K562 (cell line): Measurements from ENCODE around the gene URM1. TPM values are rescaled to one million over a fixed set of nuclear protein-coding genes. Genes with fewer than 3 reads are reported as not detected.

Experiments used
- BRD9 ChIP-seq: fragments of 450-650 bp; IDR thresholded peaks from 2 replicates; pipeline ENCODE4 v1.6.1; 2018; ENCODE audit warnings: low read depth; ENCODE audit not compliant: partially characterized antibody
- CREB3 ChIP-seq: fragments of 450-650 bp; conservative IDR thresholded peaks from 2 replicates; pipeline ENCODE4 v1.6.1; 2016; ENCODE audit warnings: missing genetic modification characterization, low read depth, mild to moderate bottlenecking, missing compliant biosample characterization, moderate library complexity
- EGR1 ChIP-seq: fragments of 450-650 bp; conservative IDR thresholded peaks from 2 replicates; pipeline ENCODE4 v1.6.1; 2017; ENCODE audit warnings: mild to moderate bottlenecking
- ETV5 ChIP-seq: sonication (generic); formaldehyde crosslinking; IDR thresholded peaks from 2 replicates; pipeline ENCODE4 v1.4.0; 2020; ENCODE audit warnings: low read depth, mild to moderate bottlenecking, missing genetic modification reagents
- FOXP4 ChIP-seq: sonication (generic); formaldehyde crosslinking; IDR thresholded peaks from 2 replicates; pipeline ENCODE4 v1.8.0; 2022; ENCODE audit warnings: mild to moderate bottlenecking, missing genetic modification reagents, borderline replicate concordance
- HDAC6 ChIP-seq: IDR thresholded peaks from 2 replicates; pipeline ENCODE4 v1.6.1; 2012; ENCODE audit warnings: low read depth, mild to moderate bottlenecking, control low read depth, inconsistent platforms, low read length, moderate library complexity
- L3MBTL2 ChIP-seq: fragments of 450-650 bp; IDR thresholded peaks from 2 replicates; pipeline ENCODE4 v1.6.1; 2016; ENCODE audit warnings: mild to moderate bottlenecking, moderate library complexity
- LARP7 ChIP-seq: fragments of 450-650 bp; IDR thresholded peaks from 2 replicates; pipeline ENCODE4 v1.6.1; 2016
- LEF1 ChIP-seq: fragments of 450-650 bp; IDR thresholded peaks from 2 replicates; pipeline ENCODE4 v1.6.1; 2016; ENCODE audit warnings: mild to moderate bottlenecking
- MTA1 ChIP-seq: fragments of 450-650 bp; IDR thresholded peaks from 2 replicates; pipeline ENCODE4 v1.6.1; 2017; ENCODE audit warnings: borderline replicate concordance
- NR2C1 ChIP-seq, 2 experiments: fragments of 450-650 bp; IDR thresholded peaks; 2 replicates each; pipeline ENCODE4 v1.6.1; 2017; ENCODE audit warnings: mild to moderate bottlenecking in 2 of 2, antibody characterized with exemption in 1 of 2, inconsistent platforms in 1 of 2, missing compliant biosample characterization in 1 of 2, missing genetic modification characterization in 1 of 2
- POLR2AphosphoS5 ChIP-seq: IDR thresholded peaks from 2 replicates; pipeline ENCODE4 v1.6.1; 2011; ENCODE audit warnings: mild to moderate bottlenecking, low read depth, low read length, moderate library complexity; ENCODE audit not compliant: control insufficient read depth, insufficient read depth
- RREB1 ChIP-seq: fragments of 250-450 bp; sonication (Bioruptor Pico); IDR thresholded peaks from 2 replicates; pipeline ENCODE4 v1.4.0; 2020
- TAF1 ChIP-seq: IDR thresholded peaks from 2 replicates; pipeline ENCODE4 v1.6.1; 2011; ENCODE audit warnings: mild to moderate bottlenecking, low read length, moderate library complexity; ENCODE audit not compliant: insufficient read depth, control insufficient read depth, severe bottlenecking; ENCODE audit errors: extremely low read depth
- ZBTB2 ChIP-seq: fragments of 450-650 bp; IDR thresholded peaks from 2 replicates; pipeline ENCODE4 v1.6.1; 2016; ENCODE audit warnings: antibody characterized with exemption
- ZNF134 ChIP-seq: fragments of 250-450 bp; sonication (Bioruptor Pico); conservative IDR thresholded peaks from 2 replicates; pipeline ENCODE4 v1.4.0; 2020
- polyA plus RNA-seq, 8 experiments: library from polyadenylated mRNA; depleted of rRNA in 4 of 8; stranded (reverse) in 5 of 8; unstranded in 3 of 8; fragments of >200 nt; fragmentation: Nextera tagmentation in 2 of 8; fragmentation: Illumina TruSeq in 1 of 8; extraction: Ambion mirVana in 2 of 8; extraction: Trizol in 1 of 8; gene quantifications; 2 replicates each; pipeline versions ENCODE4 v1.2.1 to v1.2.3, GENCODE V29; 2011 to 2014; ENCODE audit warnings: inconsistent platforms in 1 of 8, missing spikeins in 1 of 8
- total RNA-seq, 7 experiments: library from RNA; depleted of rRNA in 6 of 7; stranded (reverse); fragments of >200 nt in 6 of 7; fragmentation: Illumina TruSeq in 2 of 7; extraction: Trizol in 2 of 7; gene quantifications; 2 replicates each; pipeline versions ENCODE4 v1.2.1 to v1.2.3, GENCODE V29; 2011 to 2021; ENCODE audit warnings: low replicate concordance in 1 of 7

Gene URM1
- total and polyA plus RNA-seq, 9 of the 15 experiments (the other 6 are each of a cell fraction or from before 2014, with no cell fraction given), result 10.1 to 88.9 (median 53.3) TPM

DNA sequence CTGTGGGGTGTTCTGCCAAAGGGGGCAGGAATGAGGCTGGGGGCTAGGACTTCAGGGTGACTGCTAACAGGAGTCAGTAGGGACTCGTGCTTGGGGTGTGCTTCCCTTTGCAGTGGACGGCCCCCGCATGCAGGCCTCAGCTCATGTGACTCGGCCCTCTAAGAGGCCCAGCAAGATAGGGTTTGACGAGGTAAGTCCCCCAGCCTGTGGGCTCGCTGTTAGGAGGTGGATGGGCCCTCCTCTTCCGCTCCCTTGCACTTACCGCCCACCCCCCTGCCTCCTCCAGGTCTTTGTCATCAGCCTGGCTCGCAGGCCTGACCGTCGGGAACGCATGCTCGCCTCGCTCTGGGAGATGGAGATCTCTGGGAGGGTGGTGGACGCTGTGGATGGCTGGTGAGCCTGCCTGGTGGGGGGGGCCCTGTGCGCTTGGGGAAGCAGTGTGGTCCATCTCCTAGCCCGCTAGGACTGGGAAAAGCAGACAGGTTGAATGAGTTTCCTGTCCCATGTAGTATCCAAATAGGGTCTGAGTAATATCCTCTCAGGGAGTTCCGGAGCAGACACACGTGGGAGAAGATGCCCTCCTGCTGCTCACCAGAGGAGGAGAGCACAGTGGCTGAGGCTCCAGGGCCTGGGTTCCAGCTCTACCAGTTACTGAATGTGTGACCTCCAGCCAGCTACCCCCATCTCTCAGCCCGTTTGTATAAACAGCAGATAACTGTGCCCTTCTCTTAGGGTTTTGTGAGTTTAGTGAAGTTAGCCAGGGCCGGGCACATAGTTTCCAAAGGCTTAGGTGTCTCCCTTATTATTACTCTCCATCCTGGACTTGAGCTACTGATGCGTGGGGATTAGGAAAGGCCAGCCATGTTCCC lies 57.7 kb downstream of the URM1 start (continued):
- TF ChIP-seq NR2C1 (IDR thresholded peaks at IDR 0.05) (no peak), NR2C1 (tag; IDR thresholded peaks at IDR 0.05) (0 out of 2 replicates have a peak, but pooled peaks have one; percentile 14), BRD9 (no peak), HDAC6 (no peak), ETV5 (CRISPR knock-in tag) (peak; percentile 88), POLR2AphosphoS5 (peak; percentile 58; the same call in 1 of the 2 replicates), LEF1 (0 out of 2 replicates have a peak, but pooled peaks have one; percentile 39), FOXP4 (CRISPR knock-in tag) (peak; percentile 94), ZNF134 (CRISPR knock-in tag) (peak; percentile 50; the same call in 1 of the 2 replicates), LARP7 (no peak), L3MBTL2 (peak; percentile 92), TAF1 (peak; percentile 62), ZBTB2 (0 out of 2 replicates have a peak, but pooled peaks have one; percentile 8), EGR1 (peak; percentile 91), MTA1 (no peak), CREB3 (0 out of 2 replicates have a peak, but pooled peaks have one; percentile 26), RREB1 (CRISPR knock-in tag) (peak; percentile 34; the same call in 1 of the 2 replicates)
